HEK293 (cell line): ENCODE measurements around the gene CENPO.
A peak's percentile ranks its signal among the peaks of the same experiment; 100 is the strongest.

Experiments used
- CTCF ChIA-PET: fragments of 350-600 bp; formaldehyde crosslinking; extraction: SDS; loops from one replicate; lab custom pipeline; 2021; ENCODE audit warnings: antibody characterized with exemption; lab: Yijun Ruan, JAX
- POLR2A ChIA-PET: fragments of 300-600 bp; formaldehyde crosslinking; extraction: SDS; loops from one replicate; lab custom pipeline; 2020; ENCODE audit warnings: antibody characterized with exemption, inconsistent platforms; lab: Yijun Ruan, JAX
- H3K27ac ChIP-seq: fragments of 200-500 bp; sonication (Bioruptor generic); 2 replicates; pipeline ENCODE4 v1.5.1; 2014; ENCODE audit warnings: low read depth, low read length, control low read depth, inconsistent platforms; ENCODE audit errors: extremely low read depth
- H3K36me3 ChIP-seq, 2 experiments: fragments of 200-500 bp in 1 of 2; sonication (Bioruptor generic) in 1 of 2; 1 replicate in 1 of 2; 2 replicates in 1 of 2; pipeline ENCODE4 v1.5.1; 2014 to 2017; ENCODE audit warnings: inconsistent platforms in 2 of 2, low read length in 2 of 2; ENCODE audit not compliant: control insufficient read depth in 2 of 2, insufficient read depth in 1 of 2
- H3K4me1 ChIP-seq: fragments of 200-500 bp; sonication (Bioruptor generic); 2 replicates; pipeline ENCODE4 v1.5.1; 2014; ENCODE audit warnings: mild to moderate bottlenecking, low read length, inconsistent platforms; ENCODE audit not compliant: control insufficient read depth, insufficient read depth
- H3K4me3 ChIP-seq: 2 replicates; pipeline ENCODE4 v1.5.1; 2011; ENCODE audit warnings: low read depth, mild to moderate bottlenecking, control low read depth, low read length, moderate library complexity
- H3K9me3 ChIP-seq: fragments of 200-500 bp; sonication (Bioruptor generic); 2 replicates; pipeline ENCODE4 v1.5.1; 2014; ENCODE audit warnings: low read depth, low read length, inconsistent platforms; ENCODE audit not compliant: control insufficient read depth, insufficient read depth
- KLF10 ChIP-seq: fragments of 450-650 bp; IDR thresholded peaks from 2 replicates; pipeline ENCODE4 v1.5.1; 2018; ENCODE audit warnings: missing biosample characterization, mild to moderate bottlenecking, missing genetic modification characterization
- MYNN ChIP-seq: fragments of 450-650 bp; formaldehyde crosslinking; IDR thresholded peaks from 2 replicates; pipeline ENCODE4 v1.5.1; 2016; ENCODE audit warnings: missing biosample characterization, missing genetic modification characterization, borderline replicate concordance
- PRDM10 ChIP-seq: fragments of 450-650 bp; formaldehyde crosslinking; IDR thresholded peaks from 2 replicates; pipeline ENCODE4 v1.5.1; 2016; ENCODE audit warnings: missing biosample characterization, missing genetic modification characterization
- PRDM4 ChIP-seq: fragments of 450-650 bp; formaldehyde crosslinking; IDR thresholded peaks from 2 replicates; pipeline ENCODE4 v1.5.1; 2017; ENCODE audit warnings: missing biosample characterization, missing genetic modification characterization
- ZBTB20 ChIP-seq: fragments of 450-650 bp; formaldehyde crosslinking; IDR thresholded peaks from 2 replicates; pipeline ENCODE4 v1.5.1; 2016; ENCODE audit warnings: missing biosample characterization, missing genetic modification characterization
- ZBTB26 ChIP-seq: fragments of 450-650 bp; formaldehyde crosslinking; optimal IDR thresholded peaks from 2 replicates; pipeline ENCODE3; 2016; ENCODE audit warnings: missing biosample characterization, mild to moderate bottlenecking, missing genetic modification characterization
- ZFP37 ChIP-seq: fragments of 450-650 bp; formaldehyde crosslinking; IDR thresholded peaks from 2 replicates; pipeline ENCODE4 v1.5.1; 2016; ENCODE audit warnings: missing biosample characterization, missing genetic modification characterization
- ZNF133 ChIP-seq: fragments of 450-650 bp; formaldehyde crosslinking; IDR thresholded peaks from 2 replicates; pipeline ENCODE4 v1.5.1; 2016; ENCODE audit warnings: missing biosample characterization, missing genetic modification characterization
- ZNF146 ChIP-seq: fragments of 450-650 bp; formaldehyde crosslinking; IDR thresholded peaks from 2 replicates; pipeline ENCODE4 v1.5.1; 2016; ENCODE audit warnings: missing biosample characterization, missing genetic modification characterization
- ZNF16 ChIP-seq: fragments of 450-650 bp; formaldehyde crosslinking; IDR thresholded peaks from 2 replicates; pipeline ENCODE4 v1.5.1; 2016; ENCODE audit warnings: low read depth, missing biosample characterization, missing genetic modification characterization
- ZNF239 ChIP-seq: fragments of 450-650 bp; formaldehyde crosslinking; IDR thresholded peaks from 2 replicates; pipeline ENCODE4 v1.5.1; 2016; ENCODE audit warnings: missing biosample characterization, missing genetic modification characterization
- ZNF280D ChIP-seq: fragments of 450-650 bp; formaldehyde crosslinking; IDR thresholded peaks from 2 replicates; pipeline ENCODE4 v1.5.1; 2016; ENCODE audit warnings: missing biosample characterization, missing genetic modification characterization
- ZNF391 ChIP-seq: fragments of 450-650 bp; formaldehyde crosslinking; IDR thresholded peaks from 2 replicates; pipeline ENCODE4 v1.5.1; 2016; ENCODE audit warnings: low read depth, missing biosample characterization, missing genetic modification characterization, borderline replicate concordance
- ZNF549 ChIP-seq: fragments of 450-650 bp; IDR thresholded peaks from 2 replicates; pipeline ENCODE4 v1.5.1; 2018; ENCODE audit warnings: missing biosample characterization, missing genetic modification characterization, mild to moderate bottlenecking, inconsistent platforms, moderate library complexity
- ZNF664 ChIP-seq: fragments of 450-650 bp; formaldehyde crosslinking; IDR thresholded peaks from 2 replicates; pipeline ENCODE4 v1.5.1; 2016; ENCODE audit warnings: missing biosample characterization, missing genetic modification characterization
- ZNF704 ChIP-seq: fragments of 450-650 bp; formaldehyde crosslinking; IDR thresholded peaks from 2 replicates; pipeline ENCODE4 v1.5.1; 2016; ENCODE audit warnings: missing biosample characterization, missing genetic modification characterization
- ZNF791 ChIP-seq: fragments of 450-650 bp; formaldehyde crosslinking; IDR thresholded peaks from 2 replicates; pipeline ENCODE4 v1.5.1; 2016; ENCODE audit warnings: missing biosample characterization, missing genetic modification characterization

The CENPO gene

GRCh38 chr2:24793761-24794435, 673 bp downstream of the CENPO start (continued):
- TF ChIP-seq PRDM10 (tag by site-specific recombination) (peak; percentile 97), MYNN (tag by site-specific recombination) (no peak), ZNF133 (tag by site-specific recombination) (no peak), ZNF16 (tag by site-specific recombination) (no peak), ZNF280D (no peak), ZNF146 (tag by site-specific recombination) (no peak), ZNF704 (tag by site-specific recombination) (no peak), ZNF549 (tag by site-specific recombination) (no peak), ZBTB26 (tag by site-specific recombination) (peak; percentile 1), ZFP37 (tag by site-specific recombination) (no peak), ZBTB20 (tag by site-specific recombination) (no peak), KLF10 (tag by site-specific recombination) (no peak), ZNF391 (no peak), ZNF791 (tag by site-specific recombination) (no peak)

GRCh38 chr2:24797644-24798043, 4.4 kb downstream of the CENPO start:
- ChIA-PET POLR2A (interaction anchor here (0.6 kb wide), 1 partner anchor 25 kb away, joined by 4 read pairs; no protein-coding TSS in a partner anchor), CTCF (interaction anchor here (1.4 to 1.9 kb wide), 2 partner anchors 27 to 29 kb away, joined by 4 to 8 read pairs; no protein-coding TSS in a partner anchor)
- H3K36me3 ChIP-seq = peaks cover 33 to 56% of the 10 kb centered on the region in 2 experiments
- H3K4me1 ChIP-seq = peaks cover 3% of the 10 kb centered on the region; the same call in 1 of the 2 replicates
- H3K4me3 ChIP-seq = no peak overlapping the region
- no peak overlapping the region for H3K27ac ChIP-seq
- TF ChIP-seq ZNF664 (tag by site-specific recombination) (peak; percentile 34; the same call in 1 of the 2 replicates), ZNF239 (tag by site-specific recombination) (no peak), PRDM4 (tag by site-specific recombination) (0 out of 2 replicates have a peak, but pooled peaks have one; percentile 20)
- H3K9me3 ChIP-seq = no peaks in the 10 kb centered on the region
